ENCODE measurements around the gene RBKS.
"Not testable (repeated sequence)": the region's sequence is repeated elsewhere in the genome, so short reads cannot be mapped to it uniquely, and the experiment has no call there.

The RBKS gene

GRCh38 chr2:27903649-27904404 is 13.6 kb upstream of the RBKS start:
- DNase-seq = no peak

DNA sequence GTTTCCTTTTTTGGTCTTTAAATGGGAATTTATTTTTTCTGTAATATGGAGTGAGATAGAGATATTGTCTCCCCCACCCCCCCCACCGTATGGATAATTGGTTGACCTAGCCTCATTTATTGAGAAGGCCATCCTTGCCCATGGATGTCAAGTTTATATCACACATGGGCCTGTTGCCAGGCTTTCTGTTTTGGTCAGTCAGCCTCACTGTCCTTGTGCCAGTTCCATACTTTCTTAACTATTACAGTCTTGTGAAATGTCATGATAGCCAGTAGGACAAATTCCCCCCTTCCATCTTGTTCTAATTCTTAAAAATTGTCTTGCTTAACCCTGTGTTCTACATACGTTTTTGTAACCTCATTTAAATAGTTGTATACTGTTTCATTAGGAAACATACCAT is 12.8 kb upstream of the RBKS start:
- DNase-seq = no peak

DNA sequence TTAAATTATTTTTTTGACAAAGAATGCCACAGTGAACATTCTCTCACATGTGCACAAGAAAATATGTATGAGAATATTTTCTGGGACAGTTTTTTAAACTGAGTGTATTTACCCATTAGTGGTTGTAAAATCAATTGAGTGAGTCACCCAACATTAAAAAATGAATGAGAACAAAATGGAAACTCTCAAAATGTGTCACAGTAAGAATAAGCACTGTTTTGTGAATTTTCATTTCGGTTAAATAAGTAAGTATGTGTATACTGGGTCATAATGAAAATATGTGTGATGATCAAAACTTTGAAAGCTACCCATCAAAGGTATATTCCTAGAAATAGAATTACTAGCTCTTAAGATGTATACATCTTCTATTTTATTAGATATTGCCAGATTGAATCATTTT is 11.9 kb upstream of the RBKS start:
- DNase-seq = no peak

GRCh38 chr2:27901234-27901633 is 11.0 kb upstream of the RBKS start:
- DNase-seq = no peak

DNA sequence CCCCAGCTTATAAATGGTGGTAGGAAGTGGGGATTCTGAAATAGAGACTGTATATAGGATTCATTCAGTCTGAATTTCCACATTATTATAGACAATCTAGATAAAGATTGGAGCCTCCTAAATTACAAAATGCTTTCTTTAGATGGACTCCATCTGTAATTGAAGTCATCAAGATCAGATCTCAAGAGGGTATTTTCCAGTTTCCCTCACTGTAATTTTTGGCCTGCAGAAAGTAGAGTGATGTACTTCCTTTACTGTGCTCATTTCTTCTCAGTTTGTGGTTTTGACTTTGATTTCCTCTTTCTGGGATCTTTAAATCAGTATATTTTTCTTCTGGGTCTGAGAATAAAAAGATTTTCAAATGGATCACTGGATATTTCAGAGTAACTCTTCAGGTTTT is 7.5 kb upstream of the RBKS start:
- no peak for DNase-seq

DNA sequence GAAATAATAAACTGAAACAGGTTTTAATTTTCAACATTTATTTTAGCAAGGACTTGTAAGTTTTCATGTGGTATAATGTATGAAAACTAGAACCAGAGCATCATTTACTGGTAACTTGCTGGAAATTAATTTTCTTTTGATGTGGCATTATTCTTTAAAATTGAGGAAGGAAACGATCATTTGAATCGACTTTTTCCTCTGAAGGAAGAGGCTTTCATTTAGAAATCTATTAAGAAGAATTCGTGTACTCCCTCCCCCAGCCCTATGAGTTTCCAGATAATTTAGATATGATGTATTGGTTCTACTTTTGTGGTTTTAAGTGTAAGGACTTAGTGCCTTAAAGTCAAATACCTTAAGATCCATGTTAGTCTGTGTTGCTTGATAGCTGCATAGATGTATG is 2.8 kb upstream of the RBKS start:
- DNase-seq = no peak

GRCh38 chr2:27891673-27892105 is 1.5 kb upstream of the RBKS start:
- DNase-seq = no peak

DNA sequence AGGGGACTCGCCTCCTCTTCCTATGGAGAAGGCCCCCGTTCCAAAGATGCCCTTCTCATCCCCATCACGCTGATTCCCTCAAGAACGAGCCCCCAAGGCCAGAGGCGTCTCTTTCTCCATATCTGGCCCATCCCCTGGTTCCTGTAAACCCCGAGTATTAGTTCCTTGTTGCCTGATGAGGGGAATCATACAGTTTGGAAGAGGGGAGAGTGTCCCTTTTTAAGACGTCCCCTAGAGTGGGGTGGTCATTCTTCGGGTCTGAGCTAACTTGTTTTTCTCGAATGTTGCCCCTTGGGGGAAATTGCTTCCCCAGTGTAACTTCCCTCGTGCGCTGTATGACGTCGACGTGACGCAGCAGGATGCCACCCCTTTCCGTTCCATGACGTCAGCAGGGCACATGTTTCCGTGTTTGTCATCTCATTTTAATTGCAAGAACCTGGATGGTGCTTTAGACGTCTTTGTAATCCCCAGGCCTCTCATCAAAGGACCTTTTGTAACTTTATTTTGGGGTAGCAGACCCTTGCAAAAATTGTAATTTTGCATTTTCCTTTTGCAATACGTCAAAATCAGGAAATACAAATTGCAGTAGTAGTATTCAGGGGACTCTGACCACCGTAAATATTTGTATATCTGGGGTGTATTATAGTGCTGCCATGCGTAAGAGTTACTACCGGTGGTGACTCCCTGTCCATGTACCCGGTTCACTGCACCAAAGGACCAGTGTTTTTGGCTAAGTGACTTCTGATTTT is 911 bp upstream of the RBKS start:
- peak; percentile 74 for DNase-seq

GRCh38 chr2:27889774-27890145 is 427 bp downstream of the RBKS start:
- peak; percentile 28 for DNase-seq

DNA sequence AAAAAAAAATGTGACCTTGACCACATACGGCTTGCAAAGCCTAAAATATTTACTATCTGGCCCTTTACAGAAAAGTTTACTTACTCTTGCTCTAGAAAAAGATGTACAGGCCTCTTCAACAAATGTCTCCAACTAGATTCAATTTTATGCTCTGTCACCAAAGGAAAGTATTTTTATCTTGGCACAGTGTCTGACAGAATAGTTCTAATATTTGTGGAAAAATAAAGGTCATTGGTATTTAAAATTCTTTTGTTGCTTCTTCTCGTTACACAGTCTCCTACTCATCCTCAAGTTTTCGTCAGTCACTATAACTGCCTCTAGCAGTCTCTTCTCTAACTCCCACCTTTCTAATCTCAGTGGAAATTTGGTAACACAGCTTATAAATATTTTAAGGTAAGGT is 1.4 kb downstream of the RBKS start:
- no peak for DNase-seq

- DNase-seq = no peak
Measured at GRCh38 chr2:27887830-27888229, 2.4 kb downstream of the RBKS start.

DNA sequence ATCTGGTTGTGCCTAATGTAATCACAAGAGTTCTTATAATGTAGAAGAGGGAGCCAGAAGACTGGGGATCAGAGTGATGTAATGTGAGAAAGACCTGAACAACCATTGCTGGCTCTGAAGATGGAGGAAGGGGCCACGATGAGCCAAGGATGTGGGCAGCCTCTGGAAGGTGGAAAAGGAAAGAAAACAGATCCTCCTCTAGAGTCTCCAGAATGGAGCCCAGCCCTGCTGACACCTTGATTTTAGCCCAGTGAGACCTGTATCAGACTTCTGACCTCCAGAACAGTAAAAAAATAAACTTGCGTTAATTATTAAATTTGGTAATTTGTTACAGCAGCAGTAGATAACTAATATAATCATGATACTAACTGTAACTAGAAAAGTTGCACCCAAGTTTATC is 3.1 kb downstream of the RBKS start:
- DNase-seq = no peak

GRCh38 chr2:27886322-27886721 is 3.9 kb downstream of the RBKS start:
- DNase-seq = no peak

DNA sequence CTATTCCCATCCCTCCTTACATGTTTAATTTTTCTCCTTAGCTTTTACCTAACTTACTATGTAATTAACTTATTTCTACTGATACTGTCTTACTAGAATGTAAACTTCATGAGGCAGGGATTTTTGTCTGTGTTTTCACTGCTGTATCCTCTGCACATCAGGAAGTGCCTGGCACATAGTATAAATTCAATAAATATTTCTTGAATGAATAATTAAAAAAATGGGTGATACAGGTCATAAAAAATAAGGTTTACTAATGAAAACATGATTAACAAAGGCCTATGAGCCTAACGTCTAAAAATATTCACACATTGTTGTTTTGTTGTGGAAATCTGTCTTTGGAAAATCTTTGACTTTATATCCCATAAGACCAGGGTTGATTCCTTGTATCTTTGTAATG is 4.5 kb downstream of the RBKS start:
- DNase-seq = no peak

- no peak for DNase-seq
Measured at GRCh38 chr2:27885234-27885633, 5.0 kb downstream of the RBKS start.

DNA sequence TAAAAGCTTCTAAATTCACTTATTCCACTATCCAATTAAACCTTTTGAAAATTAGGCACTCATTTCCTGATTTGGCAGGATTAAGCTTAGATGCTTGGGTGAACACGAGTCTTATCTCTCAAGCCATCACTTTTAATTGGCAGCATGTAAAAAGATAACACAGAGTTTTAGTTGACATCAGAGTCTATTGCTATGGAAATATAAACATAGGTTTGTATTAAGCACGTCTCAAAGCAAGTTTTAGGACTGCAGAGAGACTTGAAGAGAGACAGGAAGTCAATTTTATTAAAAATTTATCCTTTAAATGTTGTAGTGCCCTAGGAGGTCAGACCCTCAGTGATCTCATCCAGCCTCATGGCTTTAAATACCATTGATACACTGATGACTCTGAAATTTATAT is 5.6 kb downstream of the RBKS start:
- no peak for DNase-seq

GRCh38 chr2:27882584-27882922 is 7.6 kb downstream of the RBKS start:
- DNase-seq = not testable (repeated sequence)

DNA sequence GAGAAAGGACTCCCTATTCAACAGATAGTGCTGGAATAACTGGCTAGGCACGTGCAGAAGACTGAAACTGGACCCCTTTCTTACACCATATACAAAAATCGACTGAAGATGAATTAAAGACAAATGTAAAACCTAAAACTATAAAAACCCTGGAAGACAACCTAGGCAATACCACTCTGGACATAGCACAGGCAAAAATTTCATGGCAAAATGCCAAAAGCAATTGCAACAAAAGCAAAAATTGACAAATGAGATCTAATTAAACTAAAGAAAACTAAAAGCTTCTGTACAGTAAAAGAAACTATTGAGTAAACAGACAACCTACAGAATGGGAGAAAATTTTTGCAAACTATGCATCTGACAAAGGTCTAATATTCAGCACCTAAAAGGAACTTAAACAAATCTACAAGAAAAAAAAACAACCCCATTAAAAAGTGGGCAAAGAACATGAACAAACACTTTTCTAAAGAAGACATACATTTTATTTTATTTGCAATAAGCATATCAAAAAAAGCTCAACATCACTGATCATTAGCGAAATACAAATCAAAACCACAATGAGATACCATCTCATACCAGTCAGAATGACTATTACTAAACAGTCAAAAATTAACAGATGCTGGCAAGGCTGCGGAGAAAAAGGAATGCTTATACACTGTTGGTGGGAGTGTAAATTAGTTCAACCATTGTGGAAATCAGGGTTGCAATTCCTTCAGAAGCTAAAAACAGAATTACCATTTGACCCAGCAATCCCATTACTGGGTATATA is 8.2 kb downstream of the RBKS start:
- not testable (repeated sequence) for DNase-seq

GRCh38 chr2:27878825-27879224 is 11.4 kb downstream of the RBKS start:
- no peak for DNase-seq

DNA sequence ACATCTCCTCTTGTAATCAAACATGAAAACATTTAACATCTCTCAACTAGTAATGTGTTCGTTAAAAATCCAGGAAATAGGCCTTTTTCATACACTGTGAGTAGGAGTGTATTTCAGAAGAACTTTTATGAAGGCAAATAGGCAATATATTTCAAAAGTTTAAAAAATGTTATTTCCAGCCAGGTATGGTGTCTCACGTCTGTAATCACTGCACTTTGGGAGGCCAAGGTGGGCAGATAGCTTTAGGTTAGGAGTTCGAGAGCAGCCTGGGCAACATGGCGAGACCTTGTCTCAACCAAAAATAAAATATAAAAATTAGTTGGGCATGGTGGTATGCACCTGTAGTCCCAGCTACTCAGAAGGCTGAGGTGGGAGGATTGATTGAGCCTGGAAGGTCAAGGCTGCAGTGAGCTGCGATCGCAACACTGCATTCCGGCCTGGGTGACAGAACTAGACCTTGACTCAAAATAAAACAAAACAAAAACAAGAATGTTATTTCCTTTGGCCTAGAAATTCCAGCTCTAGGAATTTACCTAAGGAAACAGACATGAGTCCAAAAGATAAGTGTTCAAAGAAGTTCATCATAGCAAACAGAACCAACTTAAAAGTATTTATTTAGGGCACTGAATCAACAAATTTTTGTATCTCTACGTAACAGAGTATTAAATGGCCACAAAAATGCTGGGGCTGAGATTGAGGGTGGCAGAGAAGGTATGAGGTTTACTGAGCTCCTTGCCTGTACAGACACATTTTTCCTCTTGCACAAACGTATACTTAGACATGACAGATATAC is 14.9 kb downstream of the RBKS start:
- no peak for DNase-seq

- no peak for DNase-seq
Measured at GRCh38 chr2:27873091-27873490, 17.1 kb downstream of the RBKS start.

DNA sequence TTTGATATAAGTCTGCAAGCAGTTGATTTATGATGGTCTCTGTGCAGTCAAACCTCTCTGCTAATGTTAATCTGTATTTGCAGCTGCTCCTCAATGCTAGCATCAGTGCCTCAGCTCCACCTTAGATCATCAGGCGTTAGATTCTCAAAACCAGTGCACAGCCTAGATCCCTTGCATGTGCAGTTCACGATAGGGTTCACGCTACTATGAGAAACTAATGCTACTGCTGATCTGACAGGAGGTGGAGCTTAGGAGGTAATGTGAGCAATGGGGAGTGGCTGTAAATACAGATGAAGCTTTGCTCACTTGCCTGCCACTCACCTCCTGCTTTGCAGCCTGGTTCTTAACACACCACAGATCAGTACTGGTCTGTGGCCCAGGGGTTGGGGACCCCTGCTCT is 18.4 kb downstream of the RBKS start:
- DNase-seq = no peak

DNA sequence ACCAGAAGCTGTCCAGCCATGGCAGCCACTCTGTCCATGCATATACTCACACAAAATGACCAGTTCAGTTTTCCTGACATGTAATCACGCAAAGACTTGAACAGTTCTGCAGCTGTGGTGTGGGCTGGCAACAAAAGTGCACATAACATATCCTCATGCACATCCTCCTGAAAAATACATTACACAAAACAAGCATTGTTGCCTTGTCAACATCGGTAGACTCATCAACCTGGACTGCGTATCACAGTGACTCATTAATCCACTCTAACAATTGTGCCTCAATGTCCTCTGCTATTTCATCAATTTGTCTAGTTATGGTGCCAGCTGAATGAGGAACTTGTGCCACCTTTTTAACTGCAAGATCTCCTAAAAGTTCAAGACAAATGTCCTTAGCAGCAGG is 19.5 kb downstream of the RBKS start:
- DNase-seq = no peak
